Right atrium auricular region (tissue), 2 donors: ENCODE measurements around the gene TIMM22. TPM values are rescaled to one million over a fixed set of nuclear protein-coding genes. Genes with fewer than 3 reads are reported as not detected.

Source experiments
- DNase-seq: peaks from one replicate; pipeline ENCODE4 v3.0.0-alpha.2; 2019; ENCODE audit warnings: low spot score
- H3K27ac ChIP-seq, 2 donors: fragments of 200-600 bp; sonication (generic); 1 replicate in 1 of 2; 2 replicates in 1 of 2; pipeline ENCODE4 v1.5.1; 2016 to 2019
- H3K27me3 ChIP-seq, 2 donors: fragments of 200-600 bp; sonication (generic); one replicate each; pipeline versions ENCODE4 v1.5.1 to v1.6.0; 2017 to 2019
- H3K36me3 ChIP-seq: fragments of 200-600 bp; sonication (generic); one replicate; pipeline ENCODE4 v1.5.1; 2016
- H3K4me1 ChIP-seq, 2 donors: fragments of 200-600 bp; sonication (generic); one replicate each; pipeline versions ENCODE4 v1.5.1 to v1.6.0; 2017 to 2019
- H3K4me3 ChIP-seq, 2 donors: fragments of 200-600 bp; sonication (generic); 1 replicate in 1 of 2; 2 replicates in 1 of 2; pipeline ENCODE4 v1.5.1; 2017 to 2019; ENCODE audit warnings: mild to moderate bottlenecking in 1 of 2, moderate library complexity in 1 of 2
- H3K9me3 ChIP-seq, 2 donors: fragments of 200-600 bp; sonication (generic); one replicate each; pipeline ENCODE4 v1.5.1; 2019
- CTCF ChIP-seq, 2 donors: fragments of 200-600 bp; sonication (generic); IDR thresholded peaks; one replicate each; pipeline ENCODE4 v1.5.1; 2019; ENCODE audit warnings: antibody characterized with exemption in 2 of 2
- total RNA-seq, 2 donors: library from RNA; depleted of rRNA; stranded (reverse); fragments of >200 nt; gene quantifications; one replicate each; pipeline ENCODE4 v1.1.0, GENCODE V29; 2016

Gene TIMM22
- total RNA-seq, 2 donors from 2014 or later = 14.8 to 15.4 TPM

- no peaks in the 10 kb centered on the region for H3K27me3 ChIP-seq
- no peak for TF ChIP-seq CTCF (IDR thresholded peaks at IDR 0.05)
- H3K4me3 ChIP-seq = no peak overlapping the region
- no peak for DNase-seq
- H3K27ac ChIP-seq = no peak overlapping the region
- H3K36me3 ChIP-seq = no peaks in the 10 kb centered on the region
- no peaks in the 10 kb centered on the region for H3K9me3 ChIP-seq
- peaks cover 0 to 24% of the 10 kb centered on the region in 2 donors for H3K4me1 ChIP-seq
Observed at GRCh38 chr17:975371-975915, 21.5 kb upstream of the TIMM22 start.

- peaks cover 0 to 28% of the 10 kb centered on the region in 2 donors for H3K4me1 ChIP-seq
Observed at GRCh38 chr17:976312-976711, 20.6 kb upstream of the TIMM22 start.

GRCh38 chr17:977166-977565 lies 19.8 kb upstream of the TIMM22 start:
- no peaks in the 10 kb centered on the region for H3K9me3 ChIP-seq
- H3K4me3 ChIP-seq = no peak overlapping the region
- no peaks in the 10 kb centered on the region for H3K36me3 ChIP-seq
- H3K27me3 ChIP-seq = no peaks in the 10 kb centered on the region
- no peak for DNase-seq
- peaks cover 0 to 28% of the 10 kb centered on the region in 2 donors for H3K4me1 ChIP-seq
- H3K27ac ChIP-seq = no peak overlapping the region
- TF ChIP-seq CTCF (IDR thresholded peaks at IDR 0.05) = no peak

More at GRCh38 chr17:976312-976711, 20.6 kb upstream of the TIMM22 start:
- H3K27ac ChIP-seq = no peak overlapping the region
- H3K36me3 ChIP-seq = no peaks in the 10 kb centered on the region
- H3K27me3 ChIP-seq = no peaks in the 10 kb centered on the region
- no peak for TF ChIP-seq CTCF (IDR thresholded peaks at IDR 0.05)
- no peak for DNase-seq
- no peak overlapping the region for H3K4me3 ChIP-seq
- H3K9me3 ChIP-seq = no peaks in the 10 kb centered on the region

DNA sequence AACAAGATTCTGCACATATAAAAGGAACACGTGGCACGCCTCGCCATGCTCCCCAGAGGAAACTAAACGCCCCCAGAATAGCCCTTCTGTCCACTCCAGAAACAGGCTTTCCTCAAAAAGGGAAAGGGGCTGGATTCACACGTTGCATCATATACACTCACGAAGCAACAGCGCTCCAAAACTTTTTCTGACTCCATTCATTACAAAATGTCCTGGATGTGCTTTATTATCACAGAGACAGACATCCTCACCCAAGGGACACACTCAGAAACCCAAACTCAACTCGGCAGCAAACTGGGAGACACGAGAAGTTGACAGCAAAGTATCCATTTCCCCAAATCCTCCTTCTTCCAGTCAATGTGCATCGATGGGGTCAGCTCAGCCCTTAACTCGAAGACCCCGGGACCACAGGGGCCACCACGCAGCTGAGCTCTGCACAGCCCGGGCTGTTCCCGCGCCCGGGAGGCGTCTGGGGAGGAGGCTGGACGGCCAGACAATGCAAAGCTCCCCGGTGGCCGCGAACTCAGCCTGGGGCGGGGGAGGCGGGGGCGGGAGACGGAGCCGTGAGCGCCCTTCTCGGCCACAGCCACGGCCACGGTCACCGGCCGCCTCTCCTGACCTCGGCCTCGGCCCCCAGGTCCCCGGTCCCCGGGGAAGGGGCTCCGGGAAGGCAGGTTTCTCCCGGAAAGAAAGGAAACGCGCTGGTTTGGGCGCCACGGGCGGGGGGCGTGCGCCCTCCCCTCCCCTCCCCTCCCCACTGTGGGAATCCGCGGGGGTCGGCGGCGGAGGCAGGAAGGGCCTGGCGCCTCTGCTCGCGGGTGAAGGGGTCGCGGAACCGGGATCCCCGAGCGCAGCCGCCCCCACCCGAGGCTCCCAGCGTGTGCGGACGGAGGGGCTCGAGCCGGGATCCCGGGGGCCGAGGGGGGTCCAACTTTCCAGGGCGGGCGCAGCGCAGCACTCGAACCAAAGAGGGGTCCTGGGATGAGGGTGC lies 18.5 kb upstream of the TIMM22 start:
- Histone ChIP-seq H3K4me1 (peaks cover 0 to 28% of the 10 kb centered on the region in 2 donors), H3K27ac (peak overlapping the region; percentile 33 to 73), H3K9me3 (no peaks in the 10 kb centered on the region), H3K36me3 (no peaks in the 10 kb centered on the region), H3K27me3 (no peaks in the 10 kb centered on the region), H3K4me3 (peak overlapping the region; percentile 70 to 81)
- no peak for TF ChIP-seq CTCF (IDR thresholded peaks at IDR 0.05)
- no peak for DNase-seq

DNA sequence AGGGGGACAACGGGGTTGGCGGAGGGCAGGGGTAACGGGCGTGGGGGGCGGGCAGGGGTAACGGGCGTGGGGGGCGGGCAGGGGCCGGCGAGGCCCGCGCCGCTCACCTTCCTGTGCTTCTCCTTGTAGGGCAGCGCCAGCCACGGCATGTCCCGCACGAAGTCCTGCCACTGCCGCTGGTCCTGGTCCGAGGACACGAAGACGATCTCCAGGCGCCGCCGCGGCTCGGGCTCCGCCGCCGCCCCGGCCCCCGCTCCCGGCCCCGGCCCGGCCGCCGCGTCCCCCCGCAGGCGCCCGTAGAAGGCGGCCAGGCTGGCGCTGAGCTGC lies 17.8 kb upstream of the TIMM22 start:
- peak overlapping the region; percentile 70 to 81 for H3K4me3 ChIP-seq
- H3K27me3 ChIP-seq = no peaks in the 10 kb centered on the region
- no peak for TF ChIP-seq CTCF (IDR thresholded peaks at IDR 0.05)
- no peak for DNase-seq
- no peaks in the 10 kb centered on the region for H3K36me3 ChIP-seq
- peak overlapping the region; percentile 62 to 73 for H3K27ac ChIP-seq
- no peaks in the 10 kb centered on the region for H3K9me3 ChIP-seq
- H3K4me1 ChIP-seq = peaks cover 0 to 28% of the 10 kb centered on the region in 2 donors
